ENCODE data around the gene FNDC8.
"Not testable (repeated sequence)": the region's sequence is repeated elsewhere in the genome, so short reads cannot be mapped to it uniquely, and the experiment has no call there.

The FNDC8 gene

DNA sequence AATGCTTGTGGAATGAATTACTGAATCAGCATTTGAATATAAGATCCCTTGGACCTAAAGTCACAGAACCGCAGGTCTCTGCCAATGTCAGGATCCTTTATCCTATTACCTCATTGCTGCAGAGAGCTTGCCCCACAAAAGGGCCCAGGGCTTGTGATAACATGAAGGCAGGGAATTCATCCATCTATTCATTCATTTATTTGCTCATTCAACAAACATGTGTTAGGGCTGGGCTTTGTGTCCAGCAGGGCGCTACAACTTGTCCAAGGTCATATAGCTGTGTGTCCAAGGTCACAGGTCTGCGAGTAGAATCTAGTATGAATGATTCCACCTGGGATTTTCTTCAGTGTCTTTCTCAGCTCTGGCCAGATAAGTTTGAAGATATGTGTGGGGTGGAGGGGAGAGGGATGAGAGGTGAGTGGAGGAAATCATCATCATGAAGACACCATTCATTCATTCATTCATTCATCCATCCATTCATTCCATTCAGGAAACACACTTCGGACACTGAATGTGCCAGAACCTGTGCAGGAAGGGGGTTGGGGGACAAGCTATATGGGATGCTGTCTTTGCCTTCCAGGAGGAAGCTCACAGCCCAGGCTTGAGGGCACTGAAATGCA, 24.9 kb downstream of the FNDC8 start:
- no peak for DNase-seq

GRCh38 chr17:35147375-35147905, 26.0 kb downstream of the FNDC8 start, which contains the start of gene UNC45B:
TSS of gene UNC45B (plus strand) at chr17:35147817. CDS start at chr17:35148264, 447 bp downstream.
- no peak for DNase-seq

- DNase-seq = no peak
Measured at GRCh38 chr17:35148144-35148543, 26.7 kb downstream of the FNDC8 start.

GRCh38 chr17:35149941-35150340, 28.5 kb downstream of the FNDC8 start:
- DNase-seq = no peak

GRCh38 chr17:35151080-35151479, 29.7 kb downstream of the FNDC8 start:
- DNase-seq = not testable (repeated sequence)

DNA sequence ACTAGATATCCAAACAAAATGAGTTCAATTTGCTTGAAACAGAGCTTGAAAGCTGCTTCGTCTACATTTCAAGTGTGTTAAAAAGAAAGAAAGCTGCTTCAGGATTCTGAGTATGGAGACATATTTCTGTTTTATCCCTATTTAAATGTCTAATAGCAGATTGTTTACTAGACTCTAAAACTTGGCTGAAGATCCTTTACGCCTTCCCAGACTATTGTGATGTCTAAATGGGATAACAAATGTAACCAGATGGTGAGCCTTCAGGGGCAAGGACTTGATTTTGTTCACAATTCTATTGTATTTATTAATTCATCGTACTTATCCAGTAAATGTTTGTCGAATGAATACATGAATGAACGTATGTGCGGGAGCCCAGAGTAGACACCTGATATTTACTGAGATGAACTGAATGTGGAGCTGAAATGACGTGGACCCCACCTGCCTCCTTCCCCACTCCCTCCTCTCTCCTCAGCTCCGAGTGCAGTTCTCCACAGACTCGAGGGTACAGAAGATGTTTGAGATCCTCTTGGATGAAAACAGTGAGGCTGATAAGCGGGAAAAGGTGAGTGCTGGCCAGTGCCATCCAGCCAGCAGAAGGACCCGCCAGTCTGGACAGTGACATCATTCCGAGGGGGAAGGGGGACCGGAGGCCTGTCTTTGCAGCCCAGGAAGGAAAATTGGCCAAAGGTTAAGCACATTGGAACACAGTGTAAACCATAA, 31.2 kb downstream of the FNDC8 start:
- DNase-seq = no peak

DNA sequence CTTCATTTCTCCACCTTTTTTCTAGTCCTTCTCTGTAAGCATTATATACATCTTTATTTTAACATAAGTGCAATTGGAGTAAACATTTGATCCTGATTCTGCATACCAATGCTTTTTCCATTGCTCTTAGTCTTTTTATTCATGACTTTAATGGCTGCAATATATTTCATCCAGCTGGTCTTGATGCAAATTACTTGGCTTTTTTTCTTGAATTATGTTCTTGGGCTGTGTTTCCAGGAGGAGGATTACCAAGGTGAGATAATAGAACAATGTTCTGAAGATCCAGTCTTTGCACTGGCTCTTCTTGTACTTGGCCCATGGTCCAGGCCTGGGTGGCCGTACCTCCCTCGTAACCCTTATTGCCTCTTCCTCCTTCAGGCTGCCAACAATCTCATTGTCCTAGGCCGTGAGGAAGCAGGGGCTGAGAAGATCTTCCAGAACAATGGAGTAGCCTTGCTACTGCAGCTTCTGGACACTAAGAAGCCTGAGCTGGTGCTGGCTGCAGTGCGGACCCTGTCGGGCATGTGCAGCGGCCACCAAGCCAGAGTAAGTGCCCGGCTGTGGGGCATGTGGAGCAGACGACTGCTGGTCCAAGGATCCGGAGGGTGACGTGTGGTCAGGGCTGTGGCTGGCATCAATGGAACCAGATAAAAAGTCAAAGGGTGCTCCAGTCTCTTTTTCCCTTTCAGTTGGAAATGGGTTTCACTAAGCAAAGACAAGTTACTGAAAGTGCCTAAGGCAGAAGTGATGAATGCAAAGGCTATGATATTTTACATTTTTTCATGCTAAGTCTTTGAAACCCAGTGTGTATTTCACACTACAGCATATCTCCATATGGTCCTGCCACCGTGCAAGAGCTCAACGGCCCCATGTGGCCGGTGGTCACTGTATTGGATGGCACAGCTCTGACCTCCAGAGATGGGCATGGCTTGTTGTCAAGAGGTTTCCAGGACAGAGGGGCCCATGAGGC, 33.1 kb downstream of the FNDC8 start:
- DNase-seq = no peak

- DNase-seq = no peak
Measured at GRCh38 chr17:35155246-35155645, 33.8 kb downstream of the FNDC8 start.

DNA sequence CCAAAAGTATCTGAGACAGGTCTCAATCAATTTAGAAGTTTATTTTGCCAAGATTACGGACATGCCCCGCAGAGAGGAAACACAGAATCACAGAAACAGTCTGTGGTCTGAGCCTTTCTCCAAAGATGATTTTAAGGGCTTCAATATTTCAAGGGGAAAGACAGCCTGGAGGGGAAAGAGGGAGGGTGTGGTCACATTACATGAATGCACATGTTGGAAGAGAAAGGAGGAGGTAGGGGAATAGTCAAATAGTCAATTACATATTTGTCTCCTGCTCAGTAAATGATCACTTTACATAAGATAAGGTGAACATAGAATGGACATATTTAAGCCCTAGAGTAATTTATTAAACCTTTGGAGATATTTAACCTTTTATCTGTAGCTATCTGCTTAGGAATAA, 38.5 kb downstream of the FNDC8 start:
- no peak for DNase-seq

- DNase-seq = no peak
Measured at GRCh38 chr17:35160354-35161201, 39.2 kb downstream of the FNDC8 start.

DNA sequence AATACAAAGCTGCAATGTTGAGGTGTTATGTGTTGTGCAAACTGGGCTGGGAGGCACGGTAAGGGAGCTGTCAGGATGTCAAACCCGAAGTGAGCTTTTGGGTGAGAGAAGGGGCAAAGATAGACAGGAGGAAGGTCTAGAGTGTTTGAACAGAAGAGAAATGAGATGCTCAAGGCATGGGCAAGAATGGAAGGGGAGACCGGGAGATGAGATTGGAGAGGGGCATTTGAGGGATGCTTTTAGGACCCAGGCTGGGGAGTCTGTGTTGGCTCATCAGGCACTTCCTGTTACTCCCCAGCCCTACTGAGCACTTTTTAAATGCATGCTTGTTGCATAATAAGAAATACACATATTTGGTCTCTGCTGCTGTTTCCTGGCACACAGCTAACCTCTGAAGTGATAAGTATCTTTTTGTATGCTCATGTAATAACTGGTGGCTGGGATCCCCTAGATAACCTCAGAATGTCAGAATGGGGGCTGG, 39.9 kb downstream of the FNDC8 start:
- DNase-seq = no peak

GRCh38 chr17:35162755-35163154, 41.3 kb downstream of the FNDC8 start:
- DNase-seq = no peak

DNA sequence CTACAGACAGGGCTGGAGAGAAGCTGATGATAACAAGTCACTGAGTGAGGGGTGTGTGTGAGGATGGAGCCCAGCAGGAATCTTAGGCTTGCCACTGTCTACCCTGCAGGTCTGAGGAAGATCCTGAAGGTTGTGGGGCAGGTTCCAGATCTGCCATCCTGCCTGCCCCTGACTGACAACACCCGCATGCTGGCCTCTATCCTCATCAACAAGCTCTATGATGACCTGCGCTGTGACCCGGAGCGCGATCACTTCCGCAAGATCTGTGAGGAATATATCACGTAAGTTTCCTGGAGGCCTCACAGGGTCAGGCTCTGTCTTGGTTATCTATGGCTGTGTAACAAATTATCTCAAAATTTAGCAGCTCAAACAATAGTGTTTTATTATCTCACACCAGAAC, 42.5 kb downstream of the FNDC8 start:
- DNase-seq = no peak

GRCh38 chr17:35164716-35165115, 43.3 kb downstream of the FNDC8 start:
- DNase-seq = no peak

DNA sequence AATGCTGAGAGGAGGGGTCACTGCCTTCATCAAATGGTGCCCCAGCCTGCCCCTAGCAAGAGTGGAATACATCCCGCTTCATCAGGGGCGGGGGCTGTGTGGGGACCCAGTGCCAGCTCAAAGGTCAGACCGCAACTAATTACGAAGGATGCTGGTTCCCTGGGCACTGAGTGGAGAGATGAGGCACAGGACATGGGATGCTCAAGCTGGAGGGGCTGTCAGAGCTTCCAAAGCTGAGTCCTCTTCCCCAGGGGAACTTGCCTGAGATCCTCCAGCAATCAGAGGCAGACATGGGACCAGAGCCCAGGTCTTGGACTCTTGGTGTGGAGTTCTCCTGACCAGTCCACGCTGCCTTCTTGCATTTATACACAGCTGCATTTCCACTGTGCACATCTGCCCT, 45.1 kb downstream of the FNDC8 start:
- no peak for DNase-seq

GRCh38 chr17:35167046-35167445, 45.6 kb downstream of the FNDC8 start:
- no peak for DNase-seq

GRCh38 chr17:35167666-35168065, 46.3 kb downstream of the FNDC8 start:
- DNase-seq = no peak

DNA sequence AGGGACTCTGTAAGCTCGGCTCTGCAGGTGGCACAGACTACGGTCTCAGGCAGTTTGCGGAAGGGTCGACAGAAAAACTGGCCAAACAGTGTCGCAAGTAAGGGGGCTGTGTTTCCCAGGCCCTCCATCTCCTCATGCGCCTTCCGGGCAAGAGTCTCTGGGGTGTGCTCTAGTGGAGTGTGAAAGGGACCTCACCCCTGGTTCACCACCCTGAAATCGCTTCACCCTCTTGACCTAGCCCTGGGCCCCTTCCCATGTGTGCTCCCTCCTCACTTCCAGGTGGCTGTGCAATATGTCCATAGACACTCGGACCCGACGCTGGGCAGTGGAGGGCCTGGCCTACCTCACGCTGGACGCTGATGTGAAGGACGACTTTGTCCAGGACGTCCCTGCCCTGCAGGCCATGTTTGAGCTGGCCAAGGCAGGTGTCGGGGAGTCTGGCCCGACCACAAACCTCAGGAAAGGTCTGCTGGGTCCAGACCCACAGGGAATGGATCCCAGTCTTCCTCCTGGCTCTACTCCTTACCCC, 48.5 kb downstream of the FNDC8 start:
- no peak for DNase-seq

GRCh38 chr17:35170968-35171771, 49.8 kb downstream of the FNDC8 start:
- peak in 1 of 2 experiments; percentile 27 for DNase-seq

GRCh38 chr17:35171834-35172233, 50.4 kb downstream of the FNDC8 start:
- DNase-seq = no peak

DNA sequence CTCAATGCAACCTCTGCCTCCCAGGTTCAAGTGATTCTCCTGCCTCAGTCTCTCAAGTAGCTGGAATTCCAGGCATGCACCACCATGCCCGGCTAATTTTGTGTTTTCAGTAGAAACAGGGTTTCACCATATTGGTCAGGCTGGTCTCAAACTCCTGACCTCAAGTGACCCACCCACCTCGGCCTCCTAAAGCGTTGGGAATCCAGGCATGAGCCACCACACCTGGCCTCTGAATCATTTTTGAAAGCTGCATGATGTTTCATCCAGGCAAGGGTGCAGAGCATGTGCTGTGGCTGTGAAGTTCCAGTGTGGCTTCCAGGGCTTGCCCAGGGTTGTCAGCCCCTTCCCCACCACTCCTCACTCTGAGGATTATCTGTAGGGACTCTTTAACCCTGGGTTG, 50.9 kb downstream of the FNDC8 start:
- not testable (repeated sequence) for DNase-seq
